Trophoblast cell (in vitro differentiated cells and primary cell): Measurements from ENCODE around the gene DGKH.

Experiments used
- DNase-seq, 2 donors: peaks; one replicate each; pipeline ENCODE4 v3.0.0-alpha.2; 2016
- H2AFZ ChIP-seq: 2 replicates; pipeline ENCODE4 v1.6.1; 2013; ENCODE audit warnings: low read length, moderate library complexity, mild to moderate bottlenecking; ENCODE audit not compliant: insufficient read depth, poor library complexity
- H2AK5ac ChIP-seq: 2 replicates; pipeline ENCODE4 v1.6.1; 2013; ENCODE audit warnings: mild to moderate bottlenecking, low read length
- H2BK120ac ChIP-seq: 2 replicates; pipeline ENCODE4 v1.6.1; 2013; ENCODE audit warnings: low read length, mild to moderate bottlenecking, moderate library complexity; ENCODE audit not compliant: insufficient read depth, poor library complexity
- H2BK12ac ChIP-seq: 2 replicates; pipeline ENCODE4 v1.6.1; 2013; ENCODE audit warnings: mild to moderate bottlenecking, low read length, moderate library complexity
- H2BK5ac ChIP-seq: 2 replicates; pipeline ENCODE4 v1.6.1; 2013; ENCODE audit warnings: low read length, low read depth, moderate library complexity, mild to moderate bottlenecking; ENCODE audit not compliant: poor library complexity
- H3K14ac ChIP-seq: 2 replicates; pipeline ENCODE4 v1.6.1; 2013; ENCODE audit warnings: mild to moderate bottlenecking, low read length
- H3K18ac ChIP-seq: 2 replicates; pipeline ENCODE4 v1.6.1; 2013; ENCODE audit warnings: mild to moderate bottlenecking, low read length
- H3K23ac ChIP-seq: 2 replicates; pipeline ENCODE4 v1.6.1; 2013; ENCODE audit warnings: low read length
- H3K27ac ChIP-seq: 2 replicates; pipeline ENCODE4 v1.5.1; 2013; ENCODE audit warnings: low read depth, mild to moderate bottlenecking, inconsistent platforms, low read length, moderate library complexity
- H3K27me3 ChIP-seq: 2 replicates; pipeline ENCODE4 v1.6.1; 2013; ENCODE audit warnings: inconsistent platforms, mild to moderate bottlenecking, low read length, moderate library complexity; ENCODE audit not compliant: insufficient read depth
- H3K36me3 ChIP-seq, 2 experiments: 1 replicate in 1 of 2; 2 replicates in 1 of 2; pipeline ENCODE4 v1.6.1; 2013; ENCODE audit warnings: low read length in 2 of 2, mild to moderate bottlenecking in 2 of 2, moderate library complexity in 1 of 2; ENCODE audit not compliant: insufficient read depth in 2 of 2, control insufficient read depth in 1 of 2
- H3K4ac ChIP-seq: 2 replicates; pipeline ENCODE4 v1.6.1; 2013; ENCODE audit warnings: low read depth, mild to moderate bottlenecking, low read length, moderate library complexity
- H3K4me1 ChIP-seq, 2 experiments: 1 replicate in 1 of 2; 2 replicates in 1 of 2; pipeline ENCODE4 v1.6.1; 2013; ENCODE audit warnings: low read length in 2 of 2, mild to moderate bottlenecking in 2 of 2, moderate library complexity in 1 of 2; ENCODE audit not compliant: insufficient read depth in 2 of 2, control insufficient read depth in 1 of 2
- H3K4me2 ChIP-seq: 2 replicates; pipeline ENCODE4 v1.6.1; 2013; ENCODE audit warnings: inconsistent platforms, mild to moderate bottlenecking, low read length, moderate library complexity
- H3K4me3 ChIP-seq: 2 replicates; pipeline ENCODE4 v1.5.1; 2013; ENCODE audit warnings: mild to moderate bottlenecking, low read depth, low read length, inconsistent platforms
- H3K79me1 ChIP-seq: one replicate; pipeline ENCODE4 v1.6.1; 2013; ENCODE audit warnings: low read length
- H3K79me2 ChIP-seq: 2 replicates; pipeline ENCODE4 v1.6.1; 2013; ENCODE audit warnings: low read length, mild to moderate bottlenecking; ENCODE audit not compliant: control insufficient read depth, insufficient read depth, poor library complexity
- H3K9ac ChIP-seq: 2 replicates; pipeline ENCODE4 v1.6.1; 2013; ENCODE audit warnings: mild to moderate bottlenecking, low read length
- H3K9me3 ChIP-seq: 2 replicates; pipeline ENCODE4 v1.6.1; 2013; ENCODE audit warnings: low read depth, mild to moderate bottlenecking, control low read depth, inconsistent platforms, low read length; ENCODE audit not compliant: insufficient read depth
- H4K12ac ChIP-seq: 2 replicates; pipeline ENCODE4 v1.6.1; 2013; ENCODE audit warnings: low read depth, mild to moderate bottlenecking, low read length, moderate library complexity
- H4K8ac ChIP-seq: 2 replicates; pipeline ENCODE4 v1.6.1; 2013; ENCODE audit warnings: low read depth, mild to moderate bottlenecking, low read length, moderate library complexity
- H4K91ac ChIP-seq: one replicate; pipeline ENCODE4 v1.6.1; 2013; ENCODE audit warnings: low read depth, mild to moderate bottlenecking, low read length, moderate library complexity
- WGBS: extraction: QIAGEN DNeasy Blood & Tissue Kit; methylation state at CpG from one replicate; pipeline ENCODE4 v1.1.7; 2013; ENCODE audit warnings: missing lambda C conversion rate; ENCODE audit not compliant: insufficient read length, insufficient coverage; ENCODE audit errors: extremely low coverage; 5-methylcytosine and 5-hydroxymethylcytosine counted together

DGKH gene

GRCh38 chr13:42279986-42280385, 231.5 kb downstream of the DGKH start:
- H3K27me3 ChIP-seq = no peaks in the 10 kb centered on the region
- no peak overlapping the region for H3K4me3 ChIP-seq
- no peaks in the 10 kb centered on the region for H3K79me2 ChIP-seq

GRCh38 chr13:42280537-42280936, 232.1 kb downstream of the DGKH start:
- H2BK12ac ChIP-seq = no peak overlapping the region
- H3K18ac ChIP-seq = no peak overlapping the region
- H3K4me1 ChIP-seq = no peaks in the 10 kb centered on the region
- H3K23ac ChIP-seq = peak overlapping the region; percentile 98
- no peak overlapping the region for H3K4ac ChIP-seq
- WGBS = 100% methylated on average over 2 of the region's 2 CpGs
- H2BK5ac ChIP-seq = no peak overlapping the region
- no peak overlapping the region for H4K91ac ChIP-seq
- H3K4me3 ChIP-seq = no peak overlapping the region
- no peaks in the 10 kb centered on the region for H3K79me2 ChIP-seq
- H2AFZ ChIP-seq = no peak overlapping the region
- H3K4me2 ChIP-seq = no peak overlapping the region
- H3K9me3 ChIP-seq = no peaks in the 10 kb centered on the region
- no peaks in the 10 kb centered on the region for H3K27me3 ChIP-seq
- DNase-seq = no peak
- H3K27ac ChIP-seq = no peak overlapping the region
- no peak overlapping the region for H3K9ac ChIP-seq
- H3K36me3 ChIP-seq = no peaks in the 10 kb centered on the region
- H4K8ac ChIP-seq = no peak overlapping the region
- no peak overlapping the region for H2AK5ac ChIP-seq
- H3K79me1 ChIP-seq = no peaks in the 10 kb centered on the region
- no peak overlapping the region for H4K12ac ChIP-seq
- no peak overlapping the region for H2BK120ac ChIP-seq
- H3K14ac ChIP-seq = no peak overlapping the region

More at GRCh38 chr13:42279986-42280385, 231.5 kb downstream of the DGKH start:
- H4K12ac ChIP-seq = no peak overlapping the region
- H3K18ac ChIP-seq = no peak overlapping the region
- H4K8ac ChIP-seq = no peak overlapping the region
- no peak overlapping the region for H2AFZ ChIP-seq
- no peaks in the 10 kb centered on the region for H3K36me3 ChIP-seq
- no peaks in the 10 kb centered on the region for H3K79me1 ChIP-seq
- H3K9me3 ChIP-seq = no peaks in the 10 kb centered on the region
- no CpG with 5 or more reads among the region's 1 CpG for WGBS
- H2BK120ac ChIP-seq = no peak overlapping the region
- H2AK5ac ChIP-seq = no peak overlapping the region
- H4K91ac ChIP-seq = no peak overlapping the region
- no peaks in the 10 kb centered on the region for H3K4me1 ChIP-seq
- H3K9ac ChIP-seq = no peak overlapping the region
- H3K23ac ChIP-seq = no peak overlapping the region
- H3K4me2 ChIP-seq = no peak overlapping the region
- H2BK5ac ChIP-seq = no peak overlapping the region
- DNase-seq = no peak
- no peak overlapping the region for H2BK12ac ChIP-seq
- no peak overlapping the region for H3K27ac ChIP-seq
- H3K14ac ChIP-seq = no peak overlapping the region
- H3K4ac ChIP-seq = no peak overlapping the region

- Histone ChIP-seq H3K79me1 (no peaks in the 10 kb centered on the region), H4K8ac (no peak overlapping the region), H4K91ac (no peak overlapping the region), H2AFZ (no peak overlapping the region), H3K14ac (no peak overlapping the region), H2BK120ac (no peak overlapping the region), H3K4ac (no peak overlapping the region), H3K4me3 (no peak overlapping the region), H2AK5ac (no peak overlapping the region), H3K23ac (no peak overlapping the region), H2BK12ac (no peak overlapping the region), H3K27ac (no peak overlapping the region), H3K79me2 (no peaks in the 10 kb centered on the region), H4K12ac (no peak overlapping the region), H3K9ac (no peak overlapping the region), H3K18ac (no peak overlapping the region), H3K4me2 (no peak overlapping the region), H3K27me3 (no peaks in the 10 kb centered on the region), H3K4me1 (no peaks in the 10 kb centered on the region), H2BK5ac (no peak overlapping the region), H3K9me3 (no peaks in the 10 kb centered on the region), H3K36me3 (peaks cover 0 to 1% of the 10 kb centered on the region in 2 experiments)
- no peak for DNase-seq
- no CpG with 5 or more reads among the region's 3 CpGs for whole genome bisulfite sequencing
Measured at GRCh38 chr13:42283574-42283973, 235.1 kb downstream of the DGKH start.

- Histone ChIP-seq H3K9ac (no peak overlapping the region), H3K27ac (no peak overlapping the region), H2AK5ac (no peak overlapping the region), H4K12ac (no peak overlapping the region), H2BK5ac (no peak overlapping the region), H3K9me3 (no peaks in the 10 kb centered on the region), H3K4ac (no peak overlapping the region), H4K91ac (no peak overlapping the region), H3K18ac (no peak overlapping the region), H3K36me3 (peaks cover 0 to 1% of the 10 kb centered on the region in 2 experiments), H3K27me3 (no peaks in the 10 kb centered on the region), H3K23ac (no peak overlapping the region), H2BK12ac (no peak overlapping the region), H3K79me1 (no peaks in the 10 kb centered on the region), H3K14ac (no peak overlapping the region), H3K4me3 (no peak overlapping the region), H3K79me2 (no peaks in the 10 kb centered on the region), H3K4me2 (no peak overlapping the region), H4K8ac (no peak overlapping the region), H3K4me1 (no peaks in the 10 kb centered on the region), H2AFZ (no peak overlapping the region), H2BK120ac (no peak overlapping the region)
- no CpG with 5 or more reads among the region's 3 CpGs for WGBS
- DNase-seq = no peak
Measured at GRCh38 chr13:42284068-42284467, 235.6 kb downstream of the DGKH start.
